NCI-H345 treated with DMSO at 0.1 percent for 48 hours (cell line): Measurements from ENCODE around the gene CD101.

Experiments
- DNase-seq: peaks from one replicate; lab custom pipeline; 2025; ENCODE audit not compliant: unreplicated experiment; lab: John Stamatoyannopoulos, UW

CD101 gene

GRCh38 chr1:116984406-116985160 lies 17.0 kb upstream of the CD101 start:
- no peak for DNase-seq

GRCh38 chr1:116986421-116987255 lies 14.9 kb upstream of the CD101 start:
- DNase-seq = no peak

- DNase-seq = no peak
These were observed 14.4 kb upstream of the CD101 start for GRCh38 chr1:116987256-116987555.

GRCh38 chr1:116988248-116988647 lies 13.3 kb upstream of the CD101 start:
- no peak for DNase-seq

GRCh38 chr1:116988908-116989307 lies 12.7 kb upstream of the CD101 start:
- DNase-seq = no peak

- DNase-seq = no peak
These were observed 11.7 kb upstream of the CD101 start for GRCh38 chr1:116989835-116990234.

- DNase-seq = no peak
These were observed 10.9 kb upstream of the CD101 start for GRCh38 chr1:116990612-116991151.

GRCh38 chr1:116991171-116991845 lies 10.3 kb upstream of the CD101 start:
- DNase-seq = no peak

GRCh38 chr1:116991918-116992317 lies 9.6 kb upstream of the CD101 start:
- no peak for DNase-seq

- DNase-seq = no peak
These were observed 8.3 kb upstream of the CD101 start for GRCh38 chr1:116993286-116993685.

- DNase-seq = no peak
These were observed 7.1 kb upstream of the CD101 start for GRCh38 chr1:116994411-116994810.

- DNase-seq = no peak
These were observed 4.5 kb upstream of the CD101 start for GRCh38 chr1:116997066-116997465.

GRCh38 chr1:116997636-116998035 lies 3.9 kb upstream of the CD101 start:
- DNase-seq = no peak

GRCh38 chr1:116999596-116999995 lies 2.0 kb upstream of the CD101 start:
- DNase-seq = no peak

- DNase-seq = no peak
These were observed 1.4 kb upstream of the CD101 start for GRCh38 chr1:117000142-117000541.

- no peak for DNase-seq
These were observed 1.8 kb downstream of the CD101 start for GRCh38 chr1:117003223-117003875.

- no peak for DNase-seq
These were observed 6.1 kb downstream of the CD101 start for GRCh38 chr1:117007719-117008013.

- no peak for DNase-seq
These were observed 7.1 kb downstream of the CD101 start for GRCh38 chr1:117008656-117009055.

- no peak for DNase-seq
These were observed 7.6 kb downstream of the CD101 start for GRCh38 chr1:117009132-117009531.

- no peak for DNase-seq
These were observed 8.9 kb downstream of the CD101 start for GRCh38 chr1:117010310-117010969.

- DNase-seq = no peak
These were observed 9.8 kb downstream of the CD101 start for GRCh38 chr1:117011334-117011733.
